Lower leg skin (tissue), 4 donors: ENCODE data around the gene INPP5F. TPM values are rescaled to one million over a fixed set of nuclear protein-coding genes. Genes with fewer than 3 reads are reported as not detected.
"Not testable (repeated sequence)": the region's sequence is repeated elsewhere in the genome, so short reads cannot be mapped to it uniquely, and the experiment has no call there.

Experiments
- DNase-seq, 2 donors: peaks; one replicate each; pipeline ENCODE4 v3.0.0-alpha.2; 2019; ENCODE audit warnings: low spot score in 2 of 2
- H3K4me3 ChIP-seq: fragments of 200-600 bp; sonication (generic); 2 replicates; pipeline ENCODE4 v1.5.1; 2017; ENCODE audit warnings: mild to moderate bottlenecking, low read depth; ENCODE audit not compliant: poor library complexity, severe bottlenecking
- CTCF ChIP-seq, 3 donors: fragments of 450-650 bp; IDR thresholded peaks; one replicate each; pipeline ENCODE4 v1.5.1; 2016; ENCODE audit warnings: antibody characterized with exemption in 3 of 3, mild to moderate bottlenecking in 3 of 3, moderate library complexity in 2 of 3
- POLR2A ChIP-seq, 2 donors: fragments of 450-650 bp; IDR thresholded peaks; one replicate each; pipeline ENCODE4 v1.6.1; 2016 to 2017; ENCODE audit warnings: antibody characterized with exemption in 2 of 2, mild to moderate bottlenecking in 1 of 2, moderate library complexity in 1 of 2
- WGBS, 2 donors: methylation state at CpG; one replicate each; pipeline ENCODE4 v1.1.5; 2018; 5-methylcytosine and 5-hydroxymethylcytosine counted together
- intact Hi-C: fragments of 100-400 bp; cut with DNase I; formaldehyde crosslinking; loops from one replicate; pipeline ENCODE4 v1.15.0; 2023; ENCODE audit warnings: low total_unique reads
- total RNA-seq, 4 donors: library from RNA; depleted of rRNA; stranded (reverse); fragments of >200 nt; gene quantifications; one replicate each; pipeline ENCODE4 v1.1.0, GENCODE V29; 2016

Gene INPP5F
- total RNA-seq, 4 donors from 2014 or later = 13.8 to 17.1 (median 15.0) TPM

GRCh38 chr10:119769886-119770285 is 44.0 kb downstream of the INPP5F start:
- no peak for TF ChIP-seq CTCF (IDR thresholded peaks at IDR 0.05)
- no peak for TF ChIP-seq POLR2A (IDR thresholded peaks at IDR 0.05)
- WGBS, 2 donors = 28 to 32% methylated on average over 2 of the region's 2 CpGs

GRCh38 chr10:119770928-119771327 is 45.1 kb downstream of the INPP5F start:
- WGBS, 2 donors = 87 to 89% methylated on average over 2 of the region's 2 CpGs
- TF ChIP-seq CTCF (IDR thresholded peaks at IDR 0.05) = no peak
- H3K4me3 ChIP-seq = no peak overlapping the region
- no peak for DNase-seq
- intact Hi-C loops = no loop called here

More at GRCh38 chr10:119769886-119770285, 44.0 kb downstream of the INPP5F start:
- intact Hi-C loops = no loop called here
- no peak for DNase-seq
- H3K4me3 ChIP-seq = no peak overlapping the region

- TF ChIP-seq POLR2A (IDR thresholded peaks at IDR 0.05) = no peak
- TF ChIP-seq CTCF (IDR thresholded peaks at IDR 0.05) = no peak
- H3K4me3 ChIP-seq = no peak overlapping the region
- intact Hi-C loops = no loop called here
- DNase-seq = no peak
- WGBS, 2 donors = 74 to 80% methylated on average over 4 of the region's 4 CpGs
Measured at GRCh38 chr10:119772334-119772733, 46.5 kb downstream of the INPP5F start.

- H3K4me3 ChIP-seq, DNase-seq, intact Hi-C loops: not testable (repeated sequence)
- WGBS, 2 donors = 98% methylated on average over 3 of the region's 3 CpGs
Measured at GRCh38 chr10:119773041-119773440, 47.2 kb downstream of the INPP5F start.

- 79 to 87% methylated on average over 1 of the region's 1 CpG for WGBS, 2 donors
- intact Hi-C loops = no loop called here
- no peak overlapping the region for H3K4me3 ChIP-seq
- TF ChIP-seq POLR2A (IDR thresholded peaks at IDR 0.05) = no peak
- TF ChIP-seq CTCF (IDR thresholded peaks at IDR 0.05) = no peak
- no peak for DNase-seq
Measured at GRCh38 chr10:119775529-119775928, 49.7 kb downstream of the INPP5F start.

GRCh38 chr10:119776536-119776935 is 50.7 kb downstream of the INPP5F start:
- no peak overlapping the region for H3K4me3 ChIP-seq
- intact Hi-C loops = no loop called here
- TF ChIP-seq CTCF (IDR thresholded peaks at IDR 0.05) (no peak), POLR2A (IDR thresholded peaks at IDR 0.05) (no peak)
- DNase-seq = no peak
- WGBS, 2 donors = 98 to 100% methylated on average over 1 of the region's 1 CpG
